ENCODE results near the gene DNAJC3. TPM values are rescaled to one million over a fixed set of nuclear protein-coding genes. Genes with fewer than 3 reads are reported as not detected.

The DNAJC3 gene, protein sequence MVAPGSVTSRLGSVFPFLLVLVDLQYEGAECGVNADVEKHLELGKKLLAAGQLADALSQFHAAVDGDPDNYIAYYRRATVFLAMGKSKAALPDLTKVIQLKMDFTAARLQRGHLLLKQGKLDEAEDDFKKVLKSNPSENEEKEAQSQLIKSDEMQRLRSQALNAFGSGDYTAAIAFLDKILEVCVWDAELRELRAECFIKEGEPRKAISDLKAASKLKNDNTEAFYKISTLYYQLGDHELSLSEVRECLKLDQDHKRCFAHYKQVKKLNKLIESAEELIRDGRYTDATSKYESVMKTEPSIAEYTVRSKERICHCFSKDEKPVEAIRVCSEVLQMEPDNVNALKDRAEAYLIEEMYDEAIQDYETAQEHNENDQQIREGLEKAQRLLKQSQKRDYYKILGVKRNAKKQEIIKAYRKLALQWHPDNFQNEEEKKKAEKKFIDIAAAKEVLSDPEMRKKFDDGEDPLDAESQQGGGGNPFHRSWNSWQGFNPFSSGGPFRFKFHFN
- 10 to 100 TPM; 41.3 to 46.2 (median 42.3) TPM for polyA plus RNA-seq (ENCODE audit: insufficient read length in 4 of 4)

DNA sequence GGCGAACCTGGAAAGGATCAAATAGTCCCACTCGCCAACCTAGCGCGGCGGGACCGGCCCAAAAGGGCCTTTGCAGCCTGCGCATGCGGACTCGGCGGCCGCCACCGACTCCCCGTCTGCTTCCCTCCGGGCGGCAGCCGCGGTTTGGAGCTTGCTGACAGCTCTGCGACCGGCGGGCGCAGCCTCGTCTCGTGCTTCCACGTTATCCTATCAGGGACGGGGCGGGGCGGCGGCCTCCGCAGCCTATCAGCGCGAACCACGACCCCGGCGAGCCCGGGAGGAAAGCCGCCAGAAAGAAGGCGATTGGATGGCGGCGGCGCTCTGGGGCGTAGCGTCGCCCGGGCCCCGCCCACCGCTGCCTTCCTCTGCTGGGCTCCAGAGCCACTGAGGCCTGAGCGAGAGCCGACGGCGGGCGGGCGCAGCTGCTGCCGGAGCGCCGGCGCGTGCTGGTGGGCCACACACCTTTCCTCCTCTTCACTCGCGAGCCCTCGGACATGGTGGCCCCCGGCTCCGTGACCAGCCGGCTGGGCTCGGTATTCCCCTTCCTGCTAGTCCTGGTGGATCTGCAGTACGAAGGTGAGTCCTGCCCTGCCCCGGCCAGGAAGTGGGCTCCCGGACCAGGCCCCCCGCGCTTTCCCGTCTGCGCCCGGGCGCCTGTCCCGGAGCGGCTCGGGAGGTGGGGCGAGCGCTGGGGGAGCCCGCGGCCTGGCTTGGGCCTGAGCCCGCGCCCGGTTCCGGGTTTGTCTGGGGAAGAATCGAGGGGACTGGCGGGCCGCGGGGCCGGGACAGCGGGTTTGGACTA, at the start of gene DNAJC3:
DNAJC3 (plus strand) TSS at position 378 of the 802 bp plus-strand sequence; CDS start at position 495, 117 bp downstream.
- peak; percentile 94 to 96 (median 96) for DNase-seq (ENCODE audit: low read depth in 4 of 4, low spot score in 3 of 4)

DNA sequence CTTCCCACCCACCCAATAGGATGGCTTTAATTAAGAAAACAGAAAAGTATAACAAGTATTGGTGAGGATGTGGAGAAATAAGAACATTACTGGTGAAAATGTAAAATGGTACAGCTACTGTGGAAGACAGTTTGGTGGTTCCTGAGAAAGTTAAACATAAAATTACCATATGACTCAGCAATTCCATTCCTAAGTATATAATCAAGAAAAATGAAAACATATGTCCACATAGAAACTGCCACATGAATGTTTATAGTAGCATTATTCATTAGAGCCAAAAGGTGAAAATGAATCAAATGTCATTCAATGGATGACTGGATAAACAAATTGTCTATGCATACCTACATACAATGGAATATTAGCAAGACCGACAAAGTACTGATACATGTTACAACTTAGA, 49.3 kb upstream of the DNAJC3 start:
- DNase-seq (ENCODE audit: low read depth in 4 of 4, low spot score in 3 of 4) = no peak

DNA sequence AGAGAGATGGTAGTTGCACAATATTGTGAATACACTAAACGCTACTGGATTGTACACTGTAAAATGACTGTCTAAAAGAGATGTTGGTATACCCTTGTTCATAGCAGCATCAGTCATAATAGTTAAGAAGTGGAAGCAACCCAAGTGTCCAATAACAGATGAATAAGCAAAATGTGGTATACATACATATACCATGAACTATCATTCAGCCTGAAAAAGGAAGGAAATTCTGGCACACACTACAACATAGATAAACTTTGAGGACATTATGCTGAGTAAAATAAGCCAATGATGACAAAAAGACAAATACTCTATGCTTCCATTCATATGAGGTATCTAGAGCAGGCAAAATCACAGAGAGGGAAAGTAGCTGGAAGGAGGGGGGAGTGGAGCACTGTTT, 48.5 kb upstream of the DNAJC3 start:
- DNase-seq (ENCODE audit: low read depth in 4 of 4, low spot score in 3 of 4) = no peak

DNA sequence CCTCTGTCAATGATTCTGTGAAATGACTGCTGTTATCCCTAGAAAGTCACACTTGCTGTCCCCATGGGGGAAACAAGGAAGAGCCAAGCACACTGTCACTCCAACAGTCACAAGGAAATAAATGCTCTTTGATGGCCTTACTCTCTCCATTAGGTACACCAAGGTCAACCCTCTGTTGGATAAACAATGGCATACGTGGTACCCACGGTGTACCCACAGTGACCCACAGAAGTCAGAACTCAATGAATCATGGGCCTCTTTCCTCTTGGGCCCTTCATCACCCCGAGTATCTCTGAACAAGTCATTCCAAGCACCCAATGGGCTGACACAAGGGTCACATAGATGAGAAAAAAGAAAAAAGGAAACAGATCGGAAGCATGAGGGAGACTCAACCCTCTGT, 47.9 kb upstream of the DNAJC3 start:
- DNase-seq (ENCODE audit: low read depth in 4 of 4, low spot score in 3 of 4) = no peak

DNA sequence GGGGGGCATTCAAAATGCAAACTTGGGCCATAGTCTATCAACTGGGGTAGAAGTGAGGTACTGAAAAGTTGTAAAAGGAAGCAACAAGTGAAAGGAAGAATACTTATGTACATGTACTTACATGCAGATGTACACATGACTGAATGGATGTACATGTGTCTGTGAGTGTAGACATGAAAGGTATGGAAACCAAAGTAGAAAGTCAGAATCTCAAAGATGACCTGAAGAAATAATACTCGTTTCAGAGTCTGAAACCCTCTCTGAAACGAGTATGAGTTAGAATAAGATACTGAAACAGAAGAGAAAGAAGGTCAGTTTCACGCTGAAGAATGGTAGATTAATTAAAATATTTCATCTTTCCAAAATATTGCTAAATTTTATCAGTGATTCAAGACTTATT, 46.3 kb upstream of the DNAJC3 start:
- no peak for DNase-seq (ENCODE audit: low read depth in 4 of 4, low spot score in 3 of 4)

DNA sequence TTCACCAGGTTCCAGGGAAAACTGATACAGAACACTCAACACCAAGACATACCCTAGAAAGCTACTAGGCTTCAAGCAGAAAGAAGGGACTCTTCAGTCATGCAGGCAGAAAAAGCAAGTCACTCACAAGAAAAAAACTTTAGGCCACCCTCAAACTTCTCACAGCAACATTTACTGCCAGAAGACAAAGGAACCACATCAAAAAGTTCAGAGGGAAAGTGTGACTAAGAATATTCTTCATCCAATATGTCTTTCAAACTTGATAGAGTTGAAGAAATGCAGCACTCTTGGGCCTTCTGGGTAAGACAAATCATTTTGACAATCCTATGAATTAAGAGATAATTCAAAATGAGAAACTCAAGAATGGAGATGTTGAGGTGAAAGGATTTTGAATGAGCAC, 40.1 kb upstream of the DNAJC3 start:
- no peak for DNase-seq (ENCODE audit: low read depth in 4 of 4, low spot score in 3 of 4)

DNA sequence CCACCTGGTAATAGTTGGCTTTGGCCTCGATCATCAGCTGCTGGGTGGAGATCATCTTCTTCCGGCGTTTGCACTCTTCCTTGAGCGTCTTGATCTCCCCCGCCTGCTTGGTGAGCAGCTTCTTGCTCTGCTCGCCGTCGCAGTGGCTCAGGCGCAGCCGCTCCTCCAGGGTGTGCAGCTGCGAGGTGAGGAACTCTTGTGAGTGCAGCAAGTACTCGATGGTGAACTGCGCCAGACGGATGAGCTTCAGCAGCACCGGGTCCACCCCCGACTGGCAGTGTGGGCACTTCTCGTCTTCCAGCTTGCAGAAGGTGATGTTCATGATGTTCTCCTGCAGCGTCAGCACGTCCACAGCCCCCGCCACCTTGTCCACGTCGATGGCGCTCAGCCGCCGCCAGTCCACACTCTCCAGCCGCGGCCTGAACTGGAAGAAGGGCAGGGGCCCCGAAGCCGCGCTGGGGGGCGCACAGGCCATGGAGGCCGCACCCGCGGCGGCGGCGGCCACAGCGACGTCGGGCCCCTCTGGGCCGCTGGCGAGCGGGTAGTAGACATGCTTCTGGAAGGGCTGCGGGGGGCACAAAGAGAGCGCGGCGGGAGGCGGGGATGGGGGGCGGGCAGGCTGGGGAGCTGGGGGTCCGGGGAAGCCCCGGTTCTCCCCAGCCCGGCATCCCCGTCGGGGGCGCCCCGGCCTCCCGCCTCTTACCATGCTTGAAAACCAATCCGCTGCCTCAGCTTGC, 35.5 kb upstream of the DNAJC3 start:
- no peak for DNase-seq (ENCODE audit: low read depth in 4 of 4, low spot score in 3 of 4)

DNA sequence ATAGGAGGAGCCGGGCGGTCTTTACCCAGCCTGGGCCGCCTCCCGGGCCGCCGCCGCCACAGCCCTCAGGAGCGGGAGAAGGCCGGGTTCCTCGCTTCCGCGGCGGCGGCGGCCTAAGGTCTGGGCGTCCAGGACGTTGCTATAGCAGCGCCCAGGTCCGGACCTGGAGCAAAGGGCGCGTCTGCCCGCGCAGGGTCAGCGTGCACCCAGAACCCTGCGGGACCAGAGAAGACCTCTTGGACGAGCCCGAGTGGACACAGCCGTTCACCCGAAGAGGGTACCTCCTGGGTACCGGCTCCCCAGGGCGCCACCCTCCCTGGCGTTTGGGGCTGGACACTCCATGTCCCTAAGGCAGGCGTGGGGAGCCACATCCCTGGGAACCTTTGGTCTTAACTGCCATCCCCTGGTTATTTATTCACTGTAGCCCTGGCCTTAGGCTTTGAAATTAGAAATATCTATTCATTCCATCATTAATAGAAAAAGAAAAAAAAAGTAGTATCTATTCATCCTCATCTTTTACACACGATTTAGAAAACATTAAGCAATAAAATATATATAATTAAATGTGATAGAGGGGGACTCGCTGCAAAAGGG, 34.8 kb upstream of the DNAJC3 start:
- no peak for DNase-seq (ENCODE audit: low read depth in 4 of 4, low spot score in 3 of 4)

DNA sequence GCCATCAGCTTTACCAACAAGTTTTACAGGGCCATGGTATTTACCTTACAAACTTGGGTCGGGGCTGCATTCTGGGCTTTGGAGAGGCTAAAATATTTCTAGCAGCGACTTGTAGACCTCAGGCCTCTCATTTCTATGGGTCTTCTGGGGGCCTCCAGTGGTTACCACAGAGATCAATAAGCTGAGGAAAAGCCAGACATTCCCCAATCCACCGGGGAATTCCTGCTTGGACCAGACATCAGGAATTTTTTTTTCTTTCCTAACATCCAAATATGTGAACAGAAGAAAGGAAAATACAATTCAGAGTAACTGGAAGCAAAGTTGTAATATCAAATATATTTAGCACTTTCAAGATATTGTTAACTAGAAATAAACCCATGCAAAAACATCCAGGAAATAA, 33.9 kb upstream of the DNAJC3 start:
- no peak for DNase-seq (ENCODE audit: low read depth in 4 of 4, low spot score in 3 of 4)

DNA sequence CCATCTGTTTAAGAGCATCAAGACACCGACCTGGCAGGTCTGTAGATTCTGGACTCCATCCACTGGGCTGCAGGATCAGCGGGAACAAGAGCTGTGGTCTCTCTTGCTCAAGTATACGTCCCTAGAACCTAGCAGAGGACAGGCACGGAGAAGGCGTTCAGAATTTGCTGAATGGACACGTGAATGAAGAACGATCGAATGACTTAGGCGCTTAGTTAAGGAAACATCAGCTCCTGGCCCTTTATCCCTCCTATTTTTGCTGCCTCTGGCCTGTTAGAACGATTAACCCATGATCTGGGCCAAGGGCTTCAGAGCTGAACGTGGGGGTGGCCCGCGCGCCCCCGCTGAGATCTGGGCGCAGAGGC, 33.4 kb upstream of the DNAJC3 start:
- peak in 1 of 4 donors; percentile 33 for DNase-seq (ENCODE audit: low read depth in 4 of 4, low spot score in 3 of 4)

DNA sequence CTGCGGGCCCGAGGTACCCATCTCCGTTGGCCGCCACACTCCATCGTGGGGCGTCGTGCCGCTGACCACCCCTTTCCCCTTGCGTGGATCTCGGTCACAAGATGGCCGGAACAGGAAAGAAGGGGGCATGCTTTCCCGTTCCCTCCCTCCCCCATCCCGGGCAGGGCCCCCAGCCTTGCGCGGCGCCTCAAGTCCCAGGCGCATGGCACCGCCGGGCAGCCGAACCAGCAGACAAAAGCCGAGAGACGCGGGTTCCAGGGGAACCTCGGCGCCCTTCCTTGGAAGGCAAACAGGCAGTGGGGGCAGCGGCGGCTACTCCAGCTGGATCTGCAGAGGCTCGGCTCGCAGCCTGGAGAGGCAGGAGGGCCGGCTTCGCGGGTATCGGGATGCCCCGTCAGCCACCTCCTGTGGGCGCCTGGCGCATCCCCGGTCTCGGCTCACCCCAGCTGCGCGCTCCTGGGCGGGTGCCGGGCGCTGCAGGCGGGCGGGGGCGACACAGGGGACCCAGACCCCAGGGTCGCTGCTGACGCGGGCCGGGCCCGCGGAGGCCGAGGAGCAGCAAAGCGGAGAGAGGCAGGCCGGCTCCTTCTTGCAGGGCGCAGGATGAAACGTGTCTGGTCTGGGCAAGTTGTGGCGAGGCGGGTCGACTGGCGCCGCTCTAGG, 32.9 kb upstream of the DNAJC3 start:
- DNase-seq (ENCODE audit: low read depth in 4 of 4, low spot score in 3 of 4) = peak in 1 of 4 donors; percentile 28

DNA sequence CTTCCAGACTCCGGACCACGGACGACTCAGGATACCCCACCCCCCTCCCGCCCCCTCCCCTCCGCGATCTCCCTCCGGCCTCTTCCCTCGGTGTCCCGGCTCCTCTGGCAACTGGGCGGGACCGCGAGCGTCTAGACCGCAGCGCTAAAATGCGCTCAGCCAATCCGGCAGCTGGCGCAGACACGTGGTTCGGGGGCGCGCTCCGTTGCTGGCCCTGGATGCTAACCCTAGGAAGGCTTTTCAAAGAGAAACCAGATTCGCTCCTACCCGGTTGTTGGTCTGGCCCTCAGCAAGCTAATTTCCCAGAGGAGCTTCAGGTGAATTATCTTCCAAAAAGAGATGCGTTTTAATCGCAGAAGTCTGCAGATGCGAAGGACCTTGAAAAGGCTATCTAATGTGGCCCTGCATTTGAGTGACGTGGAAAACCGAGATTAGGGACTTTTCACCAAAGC, 32.3 kb upstream of the DNAJC3 start, which contains the start of gene DZIP1:
DZIP1 (minus strand) TSS at position 106 of the 452 bp plus-strand sequence. CDS start 2,677 bp downstream, outside the sequence.
- DNase-seq (ENCODE audit: low read depth in 4 of 4, low spot score in 3 of 4) = peak; percentile 66 to 80 (median 70)

DNA sequence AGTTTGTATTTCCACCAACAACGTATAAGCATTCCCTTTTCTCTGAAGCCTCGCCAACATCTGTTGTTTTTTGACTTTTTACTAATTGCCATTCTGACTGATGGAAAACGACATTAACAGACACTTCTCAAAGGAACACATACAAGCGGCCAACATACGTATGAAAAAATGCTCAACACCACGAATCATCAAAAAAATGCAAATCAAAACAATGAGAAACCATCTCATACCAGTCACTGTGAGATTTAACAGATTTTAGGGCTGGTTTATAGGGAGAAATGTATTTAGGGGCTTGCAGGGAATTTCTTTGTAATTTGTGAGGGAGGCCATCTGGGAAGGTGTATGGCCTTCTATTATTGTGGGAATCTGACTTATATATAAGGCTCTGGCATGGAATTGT, 29.6 kb upstream of the DNAJC3 start:
- DNase-seq (ENCODE audit: low read depth in 4 of 4, low spot score in 3 of 4) = no peak

DNA sequence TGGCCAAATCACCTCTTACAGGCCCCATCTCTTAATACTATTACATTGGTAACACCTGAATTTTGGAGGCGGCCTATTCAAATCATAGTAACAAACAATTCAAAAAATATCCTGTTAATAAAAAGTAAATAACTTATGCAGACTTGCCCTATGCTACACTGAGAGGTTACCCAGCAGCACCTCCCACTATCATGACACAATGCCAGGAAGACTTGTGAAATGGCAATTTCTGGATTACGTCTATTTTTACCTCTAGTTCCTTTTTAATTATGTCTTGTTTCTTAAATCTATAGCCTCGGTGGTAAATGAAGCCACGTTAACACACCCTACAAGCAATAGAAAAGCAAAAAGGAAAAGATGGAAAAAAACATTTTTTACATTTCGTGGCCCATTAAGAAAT, 26.2 kb upstream of the DNAJC3 start:
- no peak for DNase-seq (ENCODE audit: low read depth in 4 of 4, low spot score in 3 of 4)

DNA sequence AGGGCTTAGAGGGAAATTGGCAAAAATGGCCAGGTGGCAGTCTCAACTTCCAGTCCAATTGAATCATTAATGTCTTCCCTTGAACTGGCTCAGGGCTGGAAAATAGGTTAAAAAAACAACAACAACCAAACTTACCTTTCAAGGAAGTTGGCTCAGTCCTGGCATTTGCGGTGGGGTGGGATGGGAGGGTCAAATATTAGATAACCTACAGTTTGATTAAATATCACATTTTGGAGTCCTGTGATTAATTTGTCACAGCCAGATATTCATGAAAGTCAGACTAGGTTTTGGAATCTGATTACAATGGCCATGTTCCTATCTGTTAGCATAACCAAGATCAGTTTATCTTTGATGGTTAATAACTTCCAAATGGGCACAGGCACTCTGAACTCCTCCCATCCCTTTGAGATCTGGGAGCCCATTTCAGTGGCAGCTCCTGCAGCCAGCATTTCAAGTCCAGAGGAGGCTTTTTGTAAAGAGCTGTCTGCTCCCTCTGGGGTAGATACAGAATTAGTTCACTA, 24.6 kb upstream of the DNAJC3 start:
- no peak for DNase-seq (ENCODE audit: low read depth in 4 of 4, low spot score in 3 of 4)

DNA sequence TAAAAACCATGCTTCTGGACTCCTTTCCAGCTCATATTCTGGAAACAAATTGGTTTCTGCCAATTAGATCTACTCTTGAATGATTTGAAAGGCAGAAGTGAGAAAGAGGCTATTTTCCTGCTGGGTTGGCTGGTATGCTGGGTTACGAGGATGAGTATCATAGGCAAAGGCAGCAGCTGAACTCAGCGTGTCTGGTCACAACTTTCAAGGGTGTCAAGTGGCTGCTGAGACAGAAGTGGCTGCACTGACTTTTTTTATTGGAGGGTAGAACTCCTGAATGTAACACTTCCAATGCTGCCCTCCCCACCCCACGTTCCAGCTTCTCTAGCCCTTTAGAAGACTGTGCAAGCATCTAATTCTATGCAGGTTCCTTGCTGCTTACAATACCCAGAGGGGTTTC, 24.1 kb upstream of the DNAJC3 start:
- no peak for DNase-seq (ENCODE audit: low read depth in 4 of 4, low spot score in 3 of 4)

DNA sequence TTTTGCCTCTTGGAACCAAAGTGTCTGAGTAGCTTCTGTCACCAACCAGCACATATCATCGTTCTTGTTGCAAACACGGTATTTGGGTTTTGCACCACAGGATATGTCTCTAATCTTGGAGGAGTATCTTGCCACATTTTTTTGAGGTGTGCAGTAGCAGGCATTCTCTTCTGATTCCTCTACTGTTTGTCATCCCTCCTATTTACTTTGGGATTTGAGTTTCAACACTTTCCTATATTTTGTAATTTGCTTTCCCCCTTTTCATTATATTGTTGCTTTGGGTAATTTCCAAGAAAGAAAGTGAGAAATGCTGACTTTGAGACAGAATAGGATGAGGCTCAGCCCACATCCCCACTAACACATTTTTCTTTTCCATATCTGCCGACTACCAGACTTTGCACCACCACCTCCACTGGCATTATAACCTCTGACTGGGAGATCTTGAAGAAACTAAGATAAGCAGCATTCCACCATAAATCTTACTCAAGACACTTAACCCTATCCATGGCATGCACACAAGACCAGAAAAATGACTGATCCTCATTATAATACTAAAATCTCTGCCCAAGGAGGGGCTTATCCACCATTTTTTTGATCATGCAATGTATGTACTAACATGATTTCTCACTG, 20.4 kb upstream of the DNAJC3 start:
- DNase-seq (ENCODE audit: low read depth in 4 of 4, low spot score in 3 of 4) = no peak

DNA sequence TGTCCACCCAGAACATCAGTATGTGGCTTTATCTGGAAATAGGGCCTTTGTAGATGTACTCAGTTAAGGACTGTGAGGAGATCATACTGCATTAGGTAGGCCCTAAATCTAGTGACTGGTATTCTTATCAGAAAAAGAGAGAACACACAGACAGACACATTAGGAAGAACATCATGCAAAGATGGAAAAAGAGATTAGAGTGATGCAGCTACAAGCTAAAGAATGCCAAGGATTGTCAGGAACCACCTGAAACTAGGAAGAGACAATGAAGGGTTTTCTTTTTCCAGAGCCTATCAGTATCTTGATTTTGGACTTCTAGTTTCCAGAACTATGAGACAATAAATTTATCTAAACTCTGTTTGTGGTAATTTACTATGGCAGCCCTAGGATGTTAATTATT, 17.4 kb upstream of the DNAJC3 start:
- no peak for DNase-seq (ENCODE audit: low read depth in 4 of 4, low spot score in 3 of 4)

DNA sequence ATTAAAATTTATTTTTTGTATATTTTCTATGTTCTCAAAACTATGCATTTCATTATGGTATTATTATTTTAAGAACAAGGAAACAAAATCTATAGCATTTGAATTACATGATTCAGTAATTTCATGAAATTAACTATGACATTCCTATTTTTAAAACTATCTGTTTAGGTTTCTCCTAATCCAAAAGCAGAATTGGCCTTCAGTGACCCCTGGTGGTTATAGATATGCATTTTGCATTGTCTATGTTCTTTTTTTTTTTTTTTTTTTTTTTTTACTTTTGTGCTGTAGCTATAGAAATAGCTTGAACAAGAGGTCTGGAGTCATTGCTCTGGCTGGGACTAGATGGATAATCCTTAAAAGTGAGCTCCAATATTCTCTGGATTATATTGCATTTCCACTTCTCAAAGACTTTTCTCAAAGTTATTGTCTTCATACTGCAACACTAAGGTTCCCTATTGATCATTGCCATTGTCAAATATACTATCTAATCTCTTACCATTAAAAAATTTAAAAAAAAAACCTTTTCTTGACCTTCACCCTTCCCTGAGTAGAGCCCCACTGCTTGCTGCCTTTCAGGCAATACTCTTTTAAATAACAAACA, 15.9 kb upstream of the DNAJC3 start:
- no peak for DNase-seq (ENCODE audit: low read depth in 4 of 4, low spot score in 3 of 4)
